HCT116 (cell line): ENCODE data around the gene MAPK10. TPM values are rescaled to one million over a fixed set of nuclear protein-coding genes. Genes with fewer than 3 reads are reported as not detected.
"Not testable (repeated sequence)": the region's sequence is repeated elsewhere in the genome, so short reads cannot be mapped to it uniquely, and the experiment has no call there.

Experiments used
- ATAC-seq: fragments of 200-7000 bp; cut with Tn5 transposase; 2 replicates; pipeline ENCODE4 v1.9.1; 2020; ENCODE audit warnings: mild to moderate bottlenecking, moderate library complexity
- BruUV-seq: library from RNA; stranded (reverse); fragments of 400-500 nt; replicated peaks from 2 replicates; lab custom pipeline; 2021; lab: Mats Ljungman, UMichigan
- CTCF ChIA-PET: fragments of 300-600 bp; sonication (Branson Sonifier 250); formaldehyde crosslinking; loops from one replicate; lab custom pipeline; 2021; ENCODE audit warnings: antibody characterized with exemption; lab: Charles Lee
- POLR2A ChIA-PET: fragments of 300-600, 350-600 bp; sonication (Branson Sonifier 250); formaldehyde crosslinking; loops from one replicate; lab custom pipeline; 2021; ENCODE audit warnings: antibody characterized with exemption; lab: Charles Lee
- RAD21 ChIA-PET, 2 experiments: fragments of 300-600 bp; sonication (Branson Sonifier 250); formaldehyde crosslinking; loops; one replicate each; lab custom pipeline; 2023; ENCODE audit warnings: low total read pairs in 2 of 2; ENCODE audit not compliant: uncharacterized antibody in 2 of 2, unreplicated experiment in 2 of 2, low non-redundant PET in 1 of 2; lab: Charles Lee
- DNase-seq: peaks from one replicate; pipeline ENCODE4 v3.0.0-alpha.2; 2010; ENCODE audit warnings: low read depth, low spot score
- H2AFZ ChIP-seq: fragments of 200-600 bp; shearing (Covaris generic), sonication (generic); 2 replicates; pipeline ENCODE4 v1.6.1; 2017; ENCODE audit warnings: low read depth, mixed run types, mixed read lengths, antibody characterized with exemption, low read length; ENCODE audit not compliant: poor library complexity, severe bottlenecking
- H3K27ac ChIP-seq: 2 replicates; pipeline ENCODE4 v1.5.1; 2012; ENCODE audit warnings: low read depth, low read length
- H3K27me3 ChIP-seq: fragments of 200-600 bp; sonication (generic); 2 replicates; pipeline ENCODE4 v1.6.1; 2016; ENCODE audit warnings: mixed run types, low read length, mixed read lengths; ENCODE audit not compliant: insufficient read depth
- H3K36me3 ChIP-seq, 2 experiments: fragments of 200-500 bp in 1 of 2; fragments of 200-600 bp in 1 of 2; sonication (Bioruptor generic) in 1 of 2; sonication (generic) in 1 of 2; 2 replicates each; pipeline versions ENCODE4 v1.5.1 to v1.6.1; 2014 to 2016; ENCODE audit warnings: low read length in 2 of 2, inconsistent platforms in 1 of 2, mixed read lengths in 1 of 2, mixed run types in 1 of 2; ENCODE audit not compliant: insufficient read depth in 2 of 2, control insufficient read depth in 1 of 2
- H3K4me1 ChIP-seq, 2 experiments: fragments of 200-600 bp in 1 of 2; sonication (generic) in 1 of 2; 2 replicates each; pipeline versions ENCODE4 v1.5.1 to v1.6.1; 2012 to 2017; ENCODE audit warnings: low read length in 2 of 2, inconsistent platforms in 1 of 2, mild to moderate bottlenecking in 1 of 2, mixed read lengths in 1 of 2, mixed run types in 1 of 2, moderate library complexity in 1 of 2; ENCODE audit not compliant: insufficient read depth in 2 of 2, control insufficient read depth in 1 of 2
- H3K4me2 ChIP-seq: fragments of 200-600 bp; sonication (generic); 2 replicates; pipeline ENCODE4 v1.6.1; 2017; ENCODE audit warnings: mixed run types, low read length, mixed read lengths
- H3K4me3 ChIP-seq, 2 experiments: fragments of 200-600 bp in 1 of 2; sonication (generic) in 1 of 2; replicated peaks in 1 of 2; 2 replicates each; pipeline ENCODE4 v1.5.1; 2011 to 2016; ENCODE audit warnings: low read length in 2 of 2, control low read depth in 1 of 2, low read depth in 1 of 2, mild to moderate bottlenecking in 1 of 2, mixed read lengths in 1 of 2, mixed run types in 1 of 2
- H3K79me2 ChIP-seq: fragments of 200-600 bp; sonication (generic); 2 replicates; pipeline ENCODE4 v1.6.1; 2017; ENCODE audit warnings: mild to moderate bottlenecking, mixed run types, low read length, moderate library complexity, mixed read lengths; ENCODE audit not compliant: insufficient read depth
- H3K9ac ChIP-seq: fragments of 200-600 bp; sonication (generic); 2 replicates; pipeline ENCODE4 v1.6.1; 2016; ENCODE audit warnings: low read length, mixed read lengths
- H3K9me2 ChIP-seq: fragments of 200-600 bp; sonication (generic), shearing (Covaris generic); 2 replicates; pipeline ENCODE4 v1.6.1; 2017; ENCODE audit warnings: mixed run types, mild to moderate bottlenecking, moderate library complexity; ENCODE audit not compliant: insufficient read depth
- H3K9me3 ChIP-seq, 2 experiments: fragments of 200-500 bp in 1 of 2; fragments of 200-600 bp in 1 of 2; sonication (Bioruptor generic) in 1 of 2; sonication (generic) in 1 of 2; 2 replicates each; pipeline ENCODE4 v1.6.1; 2014 to 2017; ENCODE audit warnings: low read length in 2 of 2, mixed read lengths in 2 of 2, inconsistent platforms in 1 of 2, low read depth in 1 of 2, mild to moderate bottlenecking in 1 of 2, mixed run types in 1 of 2, moderate library complexity in 1 of 2; ENCODE audit not compliant: control insufficient read depth in 1 of 2, insufficient read depth in 1 of 2
- H4K20me1 ChIP-seq: fragments of 200-600 bp; sonication (generic), shearing (Covaris generic); 2 replicates; pipeline ENCODE4 v1.6.1; 2017; ENCODE audit warnings: mixed run types, mild to moderate bottlenecking, moderate library complexity; ENCODE audit not compliant: insufficient read depth
- CEBPB ChIP-seq: IDR thresholded peaks from 2 replicates; pipeline ENCODE4 v1.6.1; 2012; ENCODE audit warnings: low read depth
- POLR2AphosphoS5 ChIP-seq: IDR thresholded peaks from 2 replicates; pipeline ENCODE4 v1.6.1; 2011; ENCODE audit warnings: mild to moderate bottlenecking, low read depth, low read length, moderate library complexity
- RAD21 ChIP-seq: IDR thresholded peaks from 2 replicates; pipeline ENCODE4 v1.6.1; 2012; ENCODE audit warnings: low read depth, mild to moderate bottlenecking
- REST ChIP-seq: IDR thresholded peaks from 2 replicates; pipeline ENCODE4 v1.6.1; 2012; ENCODE audit warnings: low read depth
- SP1 ChIP-seq: IDR thresholded peaks from 2 replicates; pipeline ENCODE4 v1.6.1; 2012; ENCODE audit warnings: low read depth
- SRF ChIP-seq: IDR thresholded peaks from 2 replicates; pipeline ENCODE4 v1.6.1; 2012; ENCODE audit warnings: low read depth
- intact Hi-C: fragments of 100-400 bp; cut with micrococcal nuclease; formaldehyde crosslinking; loops from 2 replicates; pipeline ENCODE4 v1.10.0; 2022
- total RNA-seq: library from RNA; stranded (reverse); gene quantifications from one replicate; pipeline ENCODE4 v1.2.1, GENCODE V29; 2021; ENCODE audit not compliant: unreplicated experiment

MAPK10 gene
- total RNA-seq, 1 experiment from 2014 or later = 0.52 TPM

- ATAC-seq (no peak), DNase-seq (no peak)
- Histone ChIP-seq H3K4me3 (no peak overlapping the region), H2AFZ (no peak overlapping the region), H3K27me3 (no peaks in the 10 kb centered on the region), H3K4me1 (no peaks in the 10 kb centered on the region), H3K4me2 (no peak overlapping the region), H3K27ac (no peak overlapping the region), H3K9ac (no peak overlapping the region), H4K20me1 (no peaks in the 10 kb centered on the region), H3K9me3 (no peaks in the 10 kb centered on the region), H3K79me2 (no peaks in the 10 kb centered on the region), H3K9me2 (no peaks in the 10 kb centered on the region), H3K36me3 (no peaks in the 10 kb centered on the region)
- CTCF ChIA-PET = no interaction called here
- no peak for TF ChIP-seq SP1
- TF ChIP-seq POLR2AphosphoS5 = no peak
- no peak for TF ChIP-seq REST
- no peak for TF ChIP-seq SRF
- TF ChIP-seq RAD21 = no peak
- TF ChIP-seq CEBPB = no peak
- RAD21 ChIA-PET = no interaction called here
- POLR2A ChIA-PET = no interaction called here
- no TSS peak for BruUV-seq
- intact Hi-C loops = no loop called here
Measured at GRCh38 chr4:86330961-86331742, 28.7 kb downstream of the MAPK10 start.

- POLR2A ChIA-PET, H3K36me3 ChIP-seq, H3K4me1 ChIP-seq, H3K4me2 ChIP-seq, H3K9ac ChIP-seq, CTCF ChIA-PET, H3K4me3 ChIP-seq, H4K20me1 ChIP-seq, ATAC-seq, H3K27me3 ChIP-seq, H2AFZ ChIP-seq, H3K9me3 ChIP-seq, DNase-seq, H3K79me2 ChIP-seq, H3K9me2 ChIP-seq, BruUV-seq, intact Hi-C loops, H3K27ac ChIP-seq, RAD21 ChIA-PET: not testable (repeated sequence)
Measured at GRCh38 chr4:86330411-86330810, 29.4 kb downstream of the MAPK10 start.
